Stimulated activated CD4-positive, alpha-beta T cell treated with anti-CD3 and anti-CD28 coated beads, Interleukin-12 subunit alpha, Interleukin-12 subunit beta, amount 100 ng/mL, for 4 hours (primary cell): Measurements from ENCODE around the gene NNMT.

ENCODE experiments used
- DNase-seq: peaks from one replicate; pipeline ENCODE4 v3.0.0-alpha.2; 2020

The NNMT gene

DNA sequence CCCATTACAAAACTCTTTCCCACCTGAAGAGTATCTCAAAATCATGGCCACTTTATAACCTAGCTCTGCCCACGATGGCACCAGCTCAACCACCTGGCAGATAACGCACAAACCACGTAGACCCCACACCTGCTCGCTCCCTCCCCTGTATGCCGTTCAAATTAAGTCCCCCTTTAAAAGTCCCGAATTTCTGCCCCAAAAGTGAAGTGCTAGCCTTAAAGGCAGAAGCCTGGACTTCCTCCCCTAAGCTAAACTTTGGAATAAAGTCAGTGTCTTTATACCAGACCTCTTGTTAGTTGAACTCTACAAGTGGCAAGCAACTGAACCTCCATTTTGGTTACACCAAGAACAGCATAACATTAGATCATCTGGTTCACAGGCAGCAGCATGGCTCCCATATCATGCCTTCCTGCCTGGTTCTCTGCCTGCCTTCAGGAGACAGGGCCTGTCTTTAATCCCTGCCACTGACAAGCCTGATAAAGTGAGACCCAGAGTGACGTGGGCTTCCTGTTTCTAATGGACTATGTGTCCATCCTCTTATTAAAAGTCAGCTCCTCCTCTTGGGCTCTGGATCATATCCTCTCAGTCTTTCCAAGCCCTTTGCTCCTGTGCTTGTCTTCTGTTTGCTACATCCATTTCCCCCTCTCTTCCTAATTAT, 32.6 kb upstream of the NNMT start:
- no peak for DNase-seq

DNA sequence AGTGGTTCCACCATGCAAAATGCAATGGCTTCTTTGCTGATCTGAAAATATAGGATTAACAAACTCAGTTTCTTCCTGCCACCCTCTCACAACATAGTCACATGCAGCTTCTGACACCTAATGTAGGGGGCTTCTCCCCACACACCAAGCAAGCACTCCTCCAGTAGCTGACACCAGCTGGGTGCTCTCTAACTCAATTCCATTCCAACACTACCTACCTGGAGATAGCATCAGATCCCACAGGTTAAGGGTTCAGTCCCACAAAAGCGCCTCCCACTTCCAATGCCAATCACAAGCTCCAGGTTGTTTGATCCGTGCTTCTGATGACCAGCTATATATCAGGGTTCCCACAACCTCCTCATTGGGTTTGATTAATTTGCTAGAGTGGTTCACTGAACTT, 31.8 kb upstream of the NNMT start:
- no peak for DNase-seq

DNA sequence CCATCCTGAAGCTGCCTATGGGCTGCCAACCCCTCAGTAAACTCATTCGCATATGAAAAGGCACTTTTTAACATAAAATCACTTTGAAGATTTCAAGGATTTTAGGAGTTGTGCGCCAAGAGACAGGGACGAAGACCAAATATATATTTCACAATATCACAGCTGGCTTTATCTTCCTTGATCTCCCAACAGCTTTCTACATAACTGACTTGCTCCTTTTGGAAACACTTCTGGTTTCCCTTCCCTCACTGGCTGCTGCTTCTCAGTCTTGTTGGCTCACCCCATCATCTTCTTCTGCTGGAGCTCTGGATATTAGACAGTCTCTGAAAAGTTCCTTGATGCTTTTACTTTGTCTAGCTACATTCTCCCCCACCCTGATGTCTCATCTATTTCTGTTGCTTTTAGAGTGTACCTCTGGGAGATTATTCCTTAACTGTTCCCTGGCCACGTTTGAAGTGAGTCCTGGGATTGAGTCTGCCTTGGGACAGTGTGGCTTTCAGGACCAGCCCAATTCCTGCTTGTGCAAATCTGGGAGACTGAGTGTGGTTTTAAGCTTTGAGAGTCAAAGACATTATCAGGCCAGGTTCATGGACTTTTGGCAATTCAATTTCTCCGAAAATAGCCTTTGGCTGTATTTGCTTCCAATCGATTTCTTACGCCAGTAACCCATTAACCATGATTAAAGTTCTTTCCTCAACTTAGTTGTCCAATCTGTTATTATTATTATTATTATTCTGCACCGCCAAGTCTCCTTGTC, 30.9 kb upstream of the NNMT start:
- no peak for DNase-seq

DNA sequence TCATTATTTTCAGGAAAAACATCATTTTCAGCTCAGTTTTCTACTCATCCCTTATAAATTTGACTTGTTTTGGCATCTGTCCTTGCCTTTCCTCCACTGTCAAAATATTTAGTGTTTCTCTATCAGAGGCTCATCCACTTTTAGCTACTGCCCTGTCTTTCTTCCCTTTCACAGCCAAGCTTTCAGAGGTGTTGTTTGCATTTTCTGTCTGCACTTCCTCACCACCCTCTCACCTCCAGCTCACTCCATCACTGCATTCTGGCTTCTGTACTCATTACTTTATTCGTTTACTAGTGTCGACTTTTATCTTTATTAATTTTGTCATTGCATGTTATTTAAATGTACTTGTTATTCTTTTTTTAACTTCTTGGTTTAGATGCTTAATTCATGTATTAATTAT, 26.7 kb upstream of the NNMT start:
- no peak for DNase-seq

DNA sequence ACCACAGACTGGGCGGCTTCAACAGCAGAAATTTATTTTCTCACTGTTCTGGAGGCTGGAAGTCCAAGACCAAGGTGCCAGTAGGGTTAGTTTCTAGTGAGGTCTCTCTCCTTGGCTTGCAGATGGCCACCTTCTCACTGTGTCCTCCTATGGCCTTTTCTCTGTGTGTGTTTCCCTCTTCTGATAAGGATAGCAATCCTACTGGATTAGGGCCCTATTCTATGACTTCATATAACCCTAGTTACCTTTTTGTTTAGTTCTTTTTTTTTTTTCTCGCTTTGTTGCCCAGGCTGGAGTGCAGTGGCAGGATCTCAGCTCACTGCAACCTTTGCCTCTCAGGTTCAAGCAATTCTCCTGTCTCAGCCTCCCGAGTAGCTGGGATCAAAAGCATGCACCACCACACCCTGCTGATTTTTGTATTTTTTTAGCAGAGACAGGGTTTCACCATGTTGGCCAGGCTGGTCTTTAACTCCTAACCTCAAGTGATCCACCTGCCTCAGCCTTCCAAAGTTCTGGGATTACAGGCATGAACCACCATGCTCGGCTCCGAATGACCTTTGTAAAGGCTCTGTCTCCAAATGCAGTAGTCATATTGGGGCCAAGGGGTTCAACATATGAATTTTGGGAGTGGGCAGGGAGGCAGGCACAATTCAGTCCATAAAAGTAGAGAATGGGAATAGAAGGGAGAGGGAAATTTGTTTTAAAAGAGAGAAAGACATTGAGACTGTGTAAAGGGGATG, 25.5 kb upstream of the NNMT start:
- DNase-seq: no peak

DNA sequence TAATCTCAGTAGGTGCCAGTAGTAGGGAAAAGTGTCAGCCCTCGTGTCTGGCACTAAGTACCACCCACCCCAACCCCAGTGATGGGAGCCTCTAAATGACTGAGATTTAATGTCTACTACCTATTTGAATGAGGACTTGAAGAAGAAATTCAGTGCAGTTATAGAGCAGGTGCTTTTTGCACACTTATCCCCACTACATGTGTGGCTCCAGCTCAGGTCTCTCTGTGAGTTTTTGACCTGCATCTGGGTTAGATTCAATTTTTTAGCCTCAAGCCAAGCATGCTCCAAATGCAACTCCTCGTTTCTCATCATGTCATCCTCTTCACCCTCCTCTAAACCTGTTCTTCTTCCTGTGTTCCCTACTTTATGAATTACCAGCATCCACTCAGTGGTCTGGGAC, 24.9 kb upstream of the NNMT start:
- DNase-seq: no peak

DNA sequence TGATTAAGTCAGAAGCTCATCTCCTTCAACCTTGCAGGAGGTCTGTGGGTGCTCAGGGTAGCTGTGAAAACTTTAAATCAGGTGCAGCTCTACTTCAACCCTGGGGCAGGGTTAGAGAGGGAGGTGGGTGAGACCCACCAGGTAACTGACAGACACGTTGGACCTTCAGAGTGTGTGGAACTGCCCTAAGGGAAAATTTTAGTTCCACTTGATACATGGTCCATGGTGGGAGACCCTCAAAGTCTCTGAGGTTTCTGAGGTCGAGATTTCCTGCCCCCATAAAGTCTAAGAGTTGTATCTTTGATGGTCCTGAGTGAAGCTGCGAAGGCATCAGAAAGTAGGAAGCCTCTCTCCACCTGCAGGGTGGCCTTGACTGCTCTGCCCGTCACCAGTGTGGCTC, 23.9 kb upstream of the NNMT start:
- no peak for DNase-seq

DNA sequence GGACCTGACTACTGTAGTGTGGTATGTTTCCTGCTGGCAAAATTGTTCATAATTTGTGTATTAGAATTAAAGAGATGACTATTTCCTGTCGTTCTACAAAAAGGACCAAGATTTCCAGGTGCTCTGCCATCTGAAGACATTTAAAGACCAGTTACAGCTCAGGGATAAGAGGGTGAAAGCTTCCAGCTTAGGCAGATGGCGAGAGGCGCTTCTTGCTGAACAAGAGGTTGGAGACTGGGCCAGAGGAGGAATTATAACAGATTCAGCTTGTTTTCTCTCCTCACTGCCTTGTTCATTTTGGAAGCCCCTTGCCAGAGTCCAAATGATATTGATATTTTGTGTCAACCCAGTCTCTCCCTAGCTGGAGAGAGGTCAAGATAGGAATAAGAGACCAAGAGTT, 23.1 kb upstream of the NNMT start:
- DNase-seq: no peak

DNA sequence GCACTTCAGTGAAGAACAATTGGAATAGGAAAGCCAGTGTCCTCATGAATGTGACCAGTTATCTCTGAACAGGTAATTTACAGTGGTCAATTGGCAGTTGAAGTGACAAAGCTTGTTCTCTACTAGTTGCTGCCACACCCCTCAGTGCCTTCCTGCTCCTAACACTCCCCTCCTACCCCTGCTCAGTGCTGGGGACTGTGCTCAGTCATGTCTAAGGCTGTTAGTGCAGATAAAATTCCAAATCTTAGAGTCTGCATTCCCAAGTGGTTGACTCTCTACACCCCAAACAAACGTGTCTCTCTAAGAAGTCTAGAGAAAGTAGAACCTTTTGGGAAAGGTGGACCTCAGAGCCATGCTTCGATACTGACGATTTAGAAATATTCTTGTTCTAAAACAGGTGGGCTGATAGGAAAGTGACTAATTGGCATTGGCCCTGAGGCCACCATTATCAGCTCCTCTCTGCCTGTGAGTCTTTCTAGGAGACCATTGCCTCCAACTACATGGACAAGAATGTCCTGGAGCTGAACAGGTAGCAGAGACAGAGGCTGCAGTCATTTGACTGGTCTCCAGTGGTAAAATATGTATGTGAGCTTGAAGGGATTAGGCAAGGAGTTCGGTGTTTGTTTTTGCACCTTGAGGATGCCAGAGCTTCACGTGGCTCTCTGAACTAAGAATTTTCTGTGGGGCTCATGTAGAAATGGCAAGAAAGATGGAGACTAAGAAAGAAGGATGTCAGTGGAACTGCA, 22.1 kb upstream of the NNMT start:
- DNase-seq: no peak

DNA sequence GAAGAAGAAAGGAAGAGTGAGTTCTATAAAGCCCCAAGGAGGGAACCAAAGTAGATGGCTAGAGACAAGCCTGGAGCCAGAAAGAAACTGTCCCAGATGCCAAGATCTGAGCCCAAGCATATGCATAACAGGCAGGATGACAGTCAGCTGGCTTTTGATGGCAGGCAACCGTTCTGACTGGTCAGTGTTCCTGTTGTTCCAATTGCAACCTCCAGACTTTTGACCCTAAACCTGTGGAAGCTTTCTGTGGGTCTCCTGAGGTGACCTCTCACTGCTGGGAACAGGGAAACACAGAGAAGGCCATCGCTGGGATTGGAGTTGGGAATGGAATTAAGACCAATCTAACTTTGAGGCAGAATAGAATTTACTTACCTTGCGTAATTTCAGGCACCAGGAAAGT, 21.6 kb upstream of the NNMT start:
- no peak for DNase-seq

DNA sequence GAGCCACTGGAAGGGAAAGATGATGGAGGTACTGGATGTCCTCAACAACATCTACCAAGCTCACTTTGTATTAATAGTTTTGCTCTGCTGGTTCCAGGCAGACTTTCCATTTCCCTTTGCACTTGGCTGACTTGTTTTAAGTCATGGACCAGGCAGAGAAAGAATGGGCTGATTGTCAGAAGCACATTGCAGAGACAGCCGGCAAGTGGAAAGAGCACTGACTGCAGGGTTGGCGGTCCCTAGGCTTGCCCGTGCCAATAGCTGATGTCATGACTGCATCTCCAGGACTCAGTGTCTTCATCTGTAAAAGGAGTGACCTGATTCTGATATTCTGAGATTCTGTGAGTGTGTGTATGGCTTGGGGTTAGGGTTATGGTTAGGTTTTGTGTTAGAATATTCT, 20.9 kb upstream of the NNMT start:
- no peak for DNase-seq

DNA sequence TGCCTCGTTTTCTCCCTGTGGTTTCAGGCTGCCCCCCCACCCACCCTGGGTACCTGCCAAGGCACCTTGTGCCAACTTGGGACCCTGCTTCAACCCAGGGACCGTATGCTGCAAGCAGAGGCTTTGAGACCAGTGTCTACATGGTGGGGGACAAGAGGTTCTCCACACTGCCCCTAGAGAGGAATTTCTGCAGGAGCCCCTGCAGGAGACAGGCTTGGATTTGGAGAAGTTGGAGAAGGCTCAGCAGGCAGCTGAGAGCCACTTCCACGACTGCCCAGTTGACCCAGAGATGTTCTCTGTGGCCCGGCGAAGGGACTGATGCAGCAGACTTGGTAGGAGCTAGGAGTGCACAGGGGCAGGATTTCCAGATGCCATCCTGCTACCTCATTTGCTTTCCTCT, 20.1 kb upstream of the NNMT start:
- DNase-seq: no peak

DNA sequence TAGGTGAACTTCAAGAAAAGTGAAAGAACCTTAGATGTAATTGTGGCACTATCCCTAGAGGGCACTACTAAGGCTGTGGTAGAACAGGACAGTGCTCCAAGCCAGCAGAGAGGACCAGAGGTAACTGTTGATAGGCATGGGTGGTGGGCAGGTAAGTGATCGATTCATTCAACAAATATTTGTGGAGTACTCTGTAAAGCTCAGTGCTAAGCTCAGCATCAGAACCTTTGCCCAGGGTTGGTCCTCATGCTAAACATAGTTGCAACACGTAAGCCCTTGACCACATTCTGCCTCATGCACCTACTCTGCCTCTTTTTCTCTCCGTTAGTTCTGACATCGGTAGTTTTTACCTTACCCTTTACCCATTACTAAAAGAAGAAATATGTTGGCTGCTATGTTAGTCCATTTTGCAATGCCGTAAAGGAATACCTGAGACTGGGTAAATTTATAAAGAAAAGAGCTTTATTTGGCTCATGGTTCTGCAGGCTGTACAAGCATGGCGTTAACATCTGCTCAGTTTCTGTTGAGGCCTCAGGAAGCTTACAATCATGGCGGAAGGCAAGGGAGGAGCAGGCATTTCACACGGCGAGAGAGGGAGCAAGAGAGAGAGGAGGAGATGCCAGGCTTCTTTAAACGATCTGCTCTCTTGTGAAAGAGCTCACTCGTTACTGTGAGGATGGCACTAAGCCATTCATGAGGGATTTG, 18.4 kb upstream of the NNMT start:
- DNase-seq: no peak

DNA sequence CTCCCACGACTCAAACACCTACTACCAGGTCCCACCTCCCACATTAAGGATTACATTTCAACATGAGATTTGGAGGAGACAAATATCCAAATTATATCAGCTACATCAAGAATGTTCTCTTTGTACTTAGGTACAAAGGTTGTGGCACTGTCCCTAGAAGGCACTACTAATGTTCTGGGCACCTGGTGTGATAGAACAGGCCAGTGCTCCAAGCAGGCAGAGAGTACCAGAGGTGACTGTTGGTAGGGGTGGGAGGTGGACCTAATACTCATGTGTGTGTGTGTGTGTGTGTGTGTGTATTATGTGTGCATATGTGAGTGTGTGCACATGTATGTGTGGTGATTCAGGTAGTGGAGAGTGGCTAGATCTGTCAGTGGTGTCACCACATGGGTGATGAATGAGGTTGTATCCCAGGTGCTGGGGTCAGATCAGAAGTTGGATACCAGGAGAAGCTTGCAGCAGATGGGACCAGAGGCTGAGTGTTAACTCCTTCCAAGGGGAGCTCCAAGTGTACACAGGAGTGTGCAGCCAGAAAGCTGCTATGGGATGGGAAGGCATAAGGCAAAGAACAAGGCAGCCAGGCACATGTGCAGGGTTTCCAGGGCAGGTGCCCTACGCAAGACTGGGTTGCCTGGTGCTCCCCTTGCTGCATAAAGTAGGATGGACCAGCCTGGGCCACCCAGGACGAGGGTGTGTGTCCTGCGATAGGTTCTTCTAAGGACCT, 17.7 kb upstream of the NNMT start:
- DNase-seq: no peak

DNA sequence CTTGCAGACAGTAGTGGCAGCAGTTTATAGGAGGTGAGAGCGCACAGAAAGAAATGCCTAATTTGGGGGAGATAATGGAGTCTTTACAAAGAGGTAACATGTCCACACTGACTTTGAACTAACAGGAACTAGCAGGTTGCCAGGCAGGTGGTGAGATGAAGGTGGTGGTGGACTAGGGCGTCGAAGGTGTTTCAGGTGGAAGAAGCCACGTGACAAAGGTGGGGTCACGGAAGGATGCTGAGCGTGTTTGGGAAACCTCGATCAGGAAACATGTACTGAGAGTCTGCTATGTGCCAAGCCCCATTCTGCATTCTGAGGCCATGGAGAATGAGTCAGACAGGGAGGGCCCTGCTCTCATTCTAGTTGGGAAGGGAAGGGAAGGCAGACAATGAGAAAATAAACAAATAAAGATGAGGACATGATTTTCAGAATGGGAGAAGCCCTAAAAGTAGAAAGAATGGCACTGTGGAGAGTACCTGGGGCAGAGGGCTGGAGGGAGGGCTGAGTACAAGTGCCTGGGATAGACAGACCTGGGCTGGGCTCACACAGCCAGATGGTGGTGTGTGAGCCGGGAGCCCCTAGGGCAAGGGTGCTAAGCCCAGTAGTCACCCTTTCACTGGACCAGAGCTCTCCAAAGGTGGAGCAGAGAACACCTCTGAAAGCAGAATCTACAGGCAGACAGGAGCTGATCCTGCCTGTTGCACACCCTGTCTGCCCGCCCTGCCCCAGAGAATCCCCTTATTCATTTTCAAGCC, 16.2 kb upstream of the NNMT start:
- no peak for DNase-seq

DNA sequence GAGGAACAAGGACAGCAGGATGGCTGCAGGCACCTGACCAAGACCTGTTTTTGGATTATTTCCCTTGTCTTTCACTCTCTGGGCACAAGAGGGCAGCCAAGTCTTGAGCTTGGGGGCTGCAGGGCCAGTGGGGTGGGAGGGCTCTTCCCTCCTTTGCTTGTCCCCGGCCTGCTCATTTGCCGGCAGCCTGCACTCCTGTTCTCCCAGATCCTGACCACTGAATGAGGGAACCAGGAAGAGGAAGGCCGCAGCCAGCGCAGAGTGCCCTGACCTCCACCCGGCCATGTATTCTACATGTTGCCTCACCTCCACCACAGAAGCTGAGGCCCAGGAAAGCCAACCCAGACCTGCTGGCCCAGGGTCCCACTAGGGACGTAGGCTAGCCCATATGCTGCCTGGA, 15.5 kb upstream of the NNMT start:
- no peak for DNase-seq

DNA sequence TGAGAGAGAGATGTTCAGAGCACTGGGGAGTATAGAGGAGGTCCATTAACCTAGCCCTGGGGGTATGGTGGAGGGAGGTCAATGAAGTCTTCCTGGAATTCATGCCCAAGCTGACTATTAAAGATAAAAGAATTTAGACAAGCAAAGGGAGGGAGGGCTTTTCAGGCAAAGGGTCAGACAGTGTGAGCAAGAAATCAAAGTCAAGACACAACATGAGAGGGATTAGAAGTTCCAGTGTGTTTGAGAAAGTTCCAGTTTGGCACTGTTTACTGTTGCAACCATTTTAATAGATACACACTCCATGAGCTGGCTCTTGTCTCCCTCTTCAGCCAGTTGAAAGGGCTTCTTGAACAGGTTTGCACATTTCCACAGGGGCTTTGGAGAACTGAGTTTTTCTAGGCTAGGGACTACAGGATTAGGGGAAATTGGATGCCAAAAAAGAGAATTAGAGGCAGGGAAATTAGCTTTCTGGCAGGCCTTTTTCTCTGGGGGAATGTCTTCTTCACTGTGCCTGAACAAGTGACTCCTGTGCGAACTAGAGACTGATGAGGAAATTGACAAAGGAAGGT, 14.7 kb upstream of the NNMT start:
- DNase-seq: no peak

DNA sequence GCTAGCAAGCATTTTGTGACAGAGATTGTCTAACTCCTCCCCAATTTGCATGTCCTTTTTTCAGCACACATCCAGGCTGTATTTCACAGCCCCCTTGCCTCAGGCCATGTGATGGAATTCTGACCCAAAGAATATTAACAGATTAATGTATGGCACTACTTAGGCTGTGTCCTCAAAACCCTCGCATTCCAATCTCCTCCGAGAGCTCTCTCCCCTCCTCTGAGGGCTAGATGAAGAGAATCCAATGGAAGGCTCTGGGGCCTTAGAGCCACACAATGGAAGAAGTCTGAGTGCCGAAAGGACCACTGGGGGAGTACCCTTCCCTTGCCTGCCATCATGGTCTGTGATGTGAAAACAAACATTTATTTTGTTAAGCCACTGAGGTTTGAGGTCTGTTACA, 13.7 kb upstream of the NNMT start:
- DNase-seq: no peak

DNA sequence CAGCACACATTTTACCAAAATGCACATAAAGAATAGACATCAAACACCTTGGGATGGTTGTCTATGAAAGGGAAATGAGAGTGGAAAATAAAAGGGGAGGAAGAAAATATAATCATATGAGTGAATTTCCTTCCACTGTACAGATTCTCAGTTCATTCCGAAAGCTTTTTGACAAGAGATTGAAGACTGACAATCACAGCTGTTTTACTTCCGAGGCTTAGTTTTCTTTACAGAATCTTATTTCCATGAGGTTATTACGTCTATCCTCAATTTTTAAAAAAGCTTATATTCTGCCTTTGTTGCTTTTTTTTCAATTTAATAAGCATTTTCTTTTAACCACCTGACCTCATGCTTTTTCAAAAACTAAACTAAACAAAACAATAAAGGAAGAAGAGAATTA, 12.8 kb upstream of the NNMT start:
- no peak for DNase-seq

DNA sequence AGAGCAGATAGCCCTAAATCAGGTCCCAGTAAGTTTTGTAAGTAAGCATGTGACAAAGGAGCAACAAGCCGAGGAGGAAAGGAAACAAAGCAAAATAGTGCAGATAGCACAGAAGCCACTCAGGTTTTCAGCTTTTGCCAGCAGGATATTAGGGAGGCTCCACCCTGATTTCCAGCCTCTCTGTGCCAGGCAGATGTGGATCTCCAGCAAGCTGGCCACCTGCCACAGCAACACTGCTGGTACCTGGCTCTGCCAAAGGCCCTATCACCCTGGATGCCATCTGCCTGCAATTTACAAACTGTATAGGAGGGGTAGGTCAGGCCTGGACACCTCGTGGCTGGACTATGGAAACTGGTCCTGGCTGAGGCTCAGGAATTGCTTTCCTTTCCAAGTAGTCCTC, 12.2 kb upstream of the NNMT start:
- DNase-seq: no peak

DNA sequence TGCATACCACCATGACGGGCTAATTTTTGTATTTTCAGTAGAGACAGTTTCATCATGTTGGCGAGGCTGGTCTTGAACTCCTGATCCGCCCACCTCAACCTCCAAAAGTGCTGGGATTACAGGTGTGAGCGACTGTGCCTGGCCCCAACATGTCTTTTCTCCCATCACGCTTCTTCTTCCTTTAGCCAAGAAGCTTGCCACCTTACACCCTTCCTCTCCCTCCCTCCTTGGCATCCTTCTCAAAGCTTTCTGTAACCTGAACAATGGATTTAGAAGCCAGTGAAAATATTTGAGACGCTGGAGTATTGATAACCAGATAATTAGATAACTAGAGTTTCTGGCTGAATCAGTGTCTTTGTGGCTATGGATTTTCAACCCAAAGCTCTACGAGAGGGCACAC, 11.3 kb upstream of the NNMT start:
- no peak for DNase-seq
